Measurements from ENCODE around the gene KATNB1. TPM values are rescaled to one million over a fixed set of nuclear protein-coding genes. Genes with fewer than 3 reads are reported as not detected.

Gene KATNB1
- total RNA-seq, 1 experiment from 2014 or later, result 8.1 TPM

DNA sequence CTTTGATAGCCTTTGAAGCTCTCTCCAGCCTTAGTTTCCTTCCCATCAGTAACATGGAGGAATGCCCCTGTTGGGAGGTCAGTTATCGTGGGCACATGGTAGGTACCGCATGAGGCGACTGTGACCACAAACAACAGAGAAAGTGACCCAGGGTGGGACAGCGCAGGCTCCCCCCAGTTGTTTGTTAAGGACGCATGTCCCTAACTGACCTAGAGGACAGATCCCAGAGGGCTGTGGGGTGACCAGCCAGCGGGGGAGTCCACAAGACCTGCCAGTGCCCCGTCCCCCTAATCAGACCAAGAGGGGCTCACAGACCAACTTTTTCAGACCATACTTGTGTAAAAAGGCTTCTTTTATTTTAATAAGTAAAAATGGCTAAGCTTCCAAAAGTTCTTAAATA is 22.3 kb downstream of the KATNB1 start:
- ChIA-PET CTCF (interaction anchor here (0.6 kb wide), 1 partner anchor 21 kb away, joined by 3 read pairs; no protein-coding TSS in a partner anchor), POLR2A (no interaction called here)
- Histone ChIP-seq H3K4me1 (ENCODE audit: control insufficient read depth, insufficient read depth, low read length) (no peaks in the 10 kb centered on the region), H3K4me3 (ENCODE audit: low read depth in 2 of 2, low read length in 2 of 2) (no peak overlapping the region), H3K9me3 (ENCODE audit: control insufficient read depth, insufficient read depth, low read depth, low read length) (no peaks in the 10 kb centered on the region), H3K27me3 (ENCODE audit: control insufficient read depth, insufficient read depth, low read length) (no peaks in the 10 kb centered on the region), H3K36me3 (ENCODE audit: control insufficient read depth, insufficient read depth, low read length) (no peaks in the 10 kb centered on the region), H3K27ac (ENCODE audit: low read length) (no peak overlapping the region)
- no TSS peak for BruUV-seq (replicated peaks)
- ATAC-seq (no peak), DNase-seq (ENCODE audit: low read depth, low spot score) (no peak)
- intact Hi-C loops (cut with micrococcal nuclease; ENCODE audit: unreplicated experiment) (loop anchor here (2.0 to 10.0 kb wide), 2 partner anchors 105 to 247 kb away; partner anchors contain the start of genes USB1 and ZNF319), in situ Hi-C loops (cut with HindIII; ENCODE audit: low pct_unique_long_range_greater_than_20kb, low sequenced_read_pairs) (no loop called here)
- TF ChIP-seq, protein P1, sequence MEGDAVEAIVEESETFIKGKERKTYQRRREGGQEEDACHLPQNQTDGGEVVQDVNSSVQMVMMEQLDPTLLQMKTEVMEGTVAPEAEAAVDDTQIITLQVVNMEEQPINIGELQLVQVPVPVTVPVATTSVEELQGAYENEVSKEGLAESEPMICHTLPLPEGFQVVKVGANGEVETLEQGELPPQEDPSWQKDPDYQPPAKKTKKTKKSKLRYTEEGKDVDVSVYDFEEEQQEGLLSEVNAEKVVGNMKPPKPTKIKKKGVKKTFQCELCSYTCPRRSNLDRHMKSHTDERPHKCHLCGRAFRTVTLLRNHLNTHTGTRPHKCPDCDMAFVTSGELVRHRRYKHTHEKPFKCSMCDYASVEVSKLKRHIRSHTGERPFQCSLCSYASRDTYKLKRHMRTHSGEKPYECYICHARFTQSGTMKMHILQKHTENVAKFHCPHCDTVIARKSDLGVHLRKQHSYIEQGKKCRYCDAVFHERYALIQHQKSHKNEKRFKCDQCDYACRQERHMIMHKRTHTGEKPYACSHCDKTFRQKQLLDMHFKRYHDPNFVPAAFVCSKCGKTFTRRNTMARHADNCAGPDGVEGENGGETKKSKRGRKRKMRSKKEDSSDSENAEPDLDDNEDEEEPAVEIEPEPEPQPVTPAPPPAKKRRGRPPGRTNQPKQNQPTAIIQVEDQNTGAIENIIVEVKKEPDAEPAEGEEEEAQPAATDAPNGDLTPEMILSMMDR (IDR thresholded peaks at IDR 0.05), result no peak
- no peak for TF ChIP-seq TCF7L2 (IDR thresholded peaks at IDR 0.05; ENCODE audit: low read depth, low read length)
- no peak for TF ChIP-seq SIN3A (IDR thresholded peaks at IDR 0.05; ENCODE audit: borderline replicate concordance, insufficient read depth, low read depth, low read length)
- TF ChIP-seq POLR2AphosphoS5 (IDR thresholded peaks at IDR 0.05; ENCODE audit: low read depth, low read length), result no peak
- TF ChIP-seq, protein P2, sequence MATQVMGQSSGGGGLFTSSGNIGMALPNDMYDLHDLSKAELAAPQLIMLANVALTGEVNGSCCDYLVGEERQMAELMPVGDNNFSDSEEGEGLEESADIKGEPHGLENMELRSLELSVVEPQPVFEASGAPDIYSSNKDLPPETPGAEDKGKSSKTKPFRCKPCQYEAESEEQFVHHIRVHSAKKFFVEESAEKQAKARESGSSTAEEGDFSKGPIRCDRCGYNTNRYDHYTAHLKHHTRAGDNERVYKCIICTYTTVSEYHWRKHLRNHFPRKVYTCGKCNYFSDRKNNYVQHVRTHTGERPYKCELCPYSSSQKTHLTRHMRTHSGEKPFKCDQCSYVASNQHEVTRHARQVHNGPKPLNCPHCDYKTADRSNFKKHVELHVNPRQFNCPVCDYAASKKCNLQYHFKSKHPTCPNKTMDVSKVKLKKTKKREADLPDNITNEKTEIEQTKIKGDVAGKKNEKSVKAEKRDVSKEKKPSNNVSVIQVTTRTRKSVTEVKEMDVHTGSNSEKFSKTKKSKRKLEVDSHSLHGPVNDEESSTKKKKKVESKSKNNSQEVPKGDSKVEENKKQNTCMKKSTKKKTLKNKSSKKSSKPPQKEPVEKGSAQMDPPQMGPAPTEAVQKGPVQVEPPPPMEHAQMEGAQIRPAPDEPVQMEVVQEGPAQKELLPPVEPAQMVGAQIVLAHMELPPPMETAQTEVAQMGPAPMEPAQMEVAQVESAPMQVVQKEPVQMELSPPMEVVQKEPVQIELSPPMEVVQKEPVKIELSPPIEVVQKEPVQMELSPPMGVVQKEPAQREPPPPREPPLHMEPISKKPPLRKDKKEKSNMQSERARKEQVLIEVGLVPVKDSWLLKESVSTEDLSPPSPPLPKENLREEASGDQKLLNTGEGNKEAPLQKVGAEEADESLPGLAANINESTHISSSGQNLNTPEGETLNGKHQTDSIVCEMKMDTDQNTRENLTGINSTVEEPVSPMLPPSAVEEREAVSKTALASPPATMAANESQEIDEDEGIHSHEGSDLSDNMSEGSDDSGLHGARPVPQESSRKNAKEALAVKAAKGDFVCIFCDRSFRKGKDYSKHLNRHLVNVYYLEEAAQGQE (IDR thresholded peaks at IDR 0.05; ENCODE audit: insufficient read depth in 1 of 2, low read depth in 2 of 2, low read length in 1 of 2), result no peak

DNA sequence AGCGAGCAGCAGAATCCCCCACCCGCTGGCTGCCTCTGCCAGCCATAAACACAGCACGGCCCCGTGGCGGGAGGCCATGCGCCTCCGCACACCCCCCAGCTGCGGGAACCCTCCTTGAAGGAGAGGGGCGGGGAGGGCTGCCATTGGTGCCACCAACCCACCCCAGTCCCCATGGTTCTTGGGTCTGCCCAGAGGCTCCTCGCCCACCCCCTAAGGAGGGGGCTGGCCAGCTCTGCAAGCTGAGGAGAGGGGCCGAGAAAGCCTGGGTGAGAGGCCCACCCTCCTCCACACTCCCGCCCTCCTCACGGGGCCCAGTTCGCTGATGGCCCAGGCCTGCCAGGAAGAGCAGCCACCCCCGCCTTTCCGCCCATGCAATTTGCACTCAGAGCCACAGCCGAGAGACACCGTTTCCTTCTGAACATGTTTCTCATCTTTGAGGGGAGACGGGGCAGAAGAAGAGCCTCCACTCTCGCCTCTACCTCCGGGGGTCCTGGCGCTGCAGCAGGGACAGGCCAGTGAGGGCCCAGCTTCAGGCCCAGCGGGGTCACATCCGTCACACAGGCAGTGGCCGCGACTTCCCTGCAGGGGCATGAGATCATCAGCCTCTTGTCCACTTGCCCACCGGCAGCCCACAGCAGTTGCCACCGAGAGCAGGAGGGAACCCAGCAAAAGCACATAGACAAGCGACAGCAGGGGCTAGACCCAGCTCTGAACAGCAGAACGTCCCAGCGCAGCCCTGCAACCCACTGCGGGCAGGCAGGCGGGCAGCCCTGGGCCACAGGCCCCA is 23.0 kb downstream of the KATNB1 start:
- DNase-seq (ENCODE audit: low read depth, low spot score) (no peak), ATAC-seq (no peak)
- Histone ChIP-seq H3K4me1 (ENCODE audit: control insufficient read depth, insufficient read depth, low read length) (no peaks in the 10 kb centered on the region), H3K27me3 (ENCODE audit: control insufficient read depth, insufficient read depth, low read length) (no peaks in the 10 kb centered on the region), H3K27ac (ENCODE audit: low read length) (no peak overlapping the region), H3K9me3 (ENCODE audit: control insufficient read depth, insufficient read depth, low read depth, low read length) (no peaks in the 10 kb centered on the region), H3K4me3 (ENCODE audit: low read depth in 2 of 2, low read length in 2 of 2) (no peak overlapping the region), H3K36me3 (ENCODE audit: control insufficient read depth, insufficient read depth, low read length) (no peaks in the 10 kb centered on the region)
- no peak for TF ChIP-seq SIN3A (IDR thresholded peaks at IDR 0.05; ENCODE audit: borderline replicate concordance, insufficient read depth, low read depth, low read length)
- TF ChIP-seq TCF7L2 (IDR thresholded peaks at IDR 0.05; ENCODE audit: low read depth, low read length), result no peak
- TF ChIP-seq, protein P2 (IDR thresholded peaks at IDR 0.05; ENCODE audit: insufficient read depth in 1 of 2, low read depth in 2 of 2, low read length in 1 of 2), result no peak
- TF ChIP-seq, protein P1 (IDR thresholded peaks at IDR 0.05), result no peak
- TF ChIP-seq POLR2AphosphoS5 (IDR thresholded peaks at IDR 0.05; ENCODE audit: low read depth, low read length), result no peak
- intact Hi-C loops (cut with micrococcal nuclease; ENCODE audit: unreplicated experiment) (loop anchor here (10.0 kb wide), 1 partner anchor 246 kb away; the partner anchor contains the start of genes USB1 and ZNF319), in situ Hi-C loops (cut with HindIII; ENCODE audit: low pct_unique_long_range_greater_than_20kb, low sequenced_read_pairs) (no loop called here)
- CTCF ChIA-PET, result interaction anchor here (0.6 kb wide), 1 partner anchor 21 kb away, joined by 3 read pairs; no protein-coding TSS in a partner anchor
- POLR2A ChIA-PET, result no interaction called here
- no TSS peak for BruUV-seq (replicated peaks)
